ENCODE results near the gene ZNFX1. TPM values are rescaled to one million over a fixed set of nuclear protein-coding genes. Genes with fewer than 3 reads are reported as not detected.

The ZNFX1 gene
- polyA plus RNA-seq, 1 of the 3 experiments (the other 2 are of a cell fraction) = 3.9 TPM

- peak; percentile 68 for DNase-seq
- TF ChIP-seq CHD2 (IDR thresholded peaks at IDR 0.05; ENCODE audit: low read length, partially characterized antibody) (no peak), TEAD4 (IDR thresholded peaks at IDR 0.05; ENCODE audit: borderline replicate concordance, insufficient read depth) (no peak), CTCF (IDR thresholded peaks at IDR 0.05) (peak; percentile 79), RAD21 (IDR thresholded peaks at IDR 0.05; ENCODE audit: low read length) (peak; percentile 71), GATA2 (CRISPR knock-in tag; IDR thresholded peaks at IDR 0.05) (peak; percentile 39; the same call in 1 of the 2 replicates), RFX5 (IDR thresholded peaks at IDR 0.05; ENCODE audit: low read length) (no peak), POLR2AphosphoS5 (IDR thresholded peaks at IDR 0.05; ENCODE audit: low read depth, low read length) (no peak), YY1 (IDR thresholded peaks at IDR 0.05; ENCODE audit: low read depth) (no peak), ELF1 (IDR thresholded peaks at IDR 0.05) (no peak), ZBTB33 (IDR thresholded peaks at IDR 0.05; ENCODE audit: borderline replicate concordance, low read depth) (no peak), RCOR1 (IDR thresholded peaks at IDR 0.05; ENCODE audit: low read length) (no peak), USF2 (IDR thresholded peaks at IDR 0.05; ENCODE audit: borderline replicate concordance, low read depth, low read length) (no peak), REST (IDR thresholded peaks at IDR 0.05; ENCODE audit: low read depth, low read length) (no peak), SIN3A (IDR thresholded peaks at IDR 0.05; ENCODE audit: borderline replicate concordance, low read depth, low read length) (no peak), TAF1 (IDR thresholded peaks at IDR 0.05; ENCODE audit: borderline replicate concordance, low read depth, low read length) (no peak), MAX (IDR thresholded peaks at IDR 0.05; ENCODE audit: low read depth) (no peak), SMC3 (IDR thresholded peaks at IDR 0.05; ENCODE audit: low read depth, low read length) (peak; percentile 61), FOSL2 (IDR thresholded peaks at IDR 0.05; ENCODE audit: borderline replicate concordance, low read depth) (no peak)
- Histone ChIP-seq H3K9me3 (no peaks in the 10 kb centered on the region), H3K4me2 (no peak overlapping the region), H3K4me3 (ENCODE audit: low read depth in 2 of 2, low read length in 1 of 2) (no peak overlapping the region; a peak in 1 of 4 replicates), H3K79me2 (ENCODE audit: insufficient read depth) (no peaks in the 10 kb centered on the region), H3K9me2 (no peaks in the 10 kb centered on the region), H2AFZ (ENCODE audit: low read depth) (no peak overlapping the region), H3F3A (replicated peaks; ENCODE audit: insufficient read depth) (peaks cover 34% of the 10 kb centered on the region), H3K4me1 (ENCODE audit: control insufficient read depth in 1 of 2, insufficient read depth in 2 of 2, low read depth in 1 of 2, low read length in 1 of 2) (no peaks in the 10 kb centered on the region; a peak in 1 of 4 replicates), H3K9ac (no peak overlapping the region), H3K27ac (ENCODE audit: low read depth in 2 of 2, low read length in 1 of 2) (peak overlapping the region in 1 of 2 experiments; percentile 22; a peak in 2 of 4 replicates), H4K20me1 (ENCODE audit: insufficient read depth) (peaks cover 19% of the 10 kb centered on the region), H3K27me3 (ENCODE audit: insufficient read depth) (no peaks in the 10 kb centered on the region), H3K36me3 (replicated peaks in 1 of 2; ENCODE audit: control insufficient read depth in 1 of 2, insufficient read depth in 2 of 2, low read length in 1 of 2) (peaks cover 61 to 79% of the 10 kb centered on the region in 2 experiments)
- WGBS (ENCODE audit: low lambda C conversion rate) = 50% methylated on average over 3 of the region's 3 CpGs
- ChIA-PET POLR2A (interaction anchor here (1.0 to 1.2 kb wide), 3 partner anchors 9 to 32 kb away, joined by 3 to 4 read pairs (median 3); partner anchors contain the start of gene ZNFX1), CTCF (interaction anchor here (0.6 to 3.6 kb wide), 26 partner anchors 8 to 319 kb away, joined by 3 to 22 read pairs (median 4); no protein-coding TSS in a partner anchor)
Measured at GRCh38 chr20:49245921-49246740, 31.7 kb downstream of the ZNFX1 start.
